GM23338 (cell line): ENCODE data around the gene MUC5B. TPM values are rescaled to one million over a fixed set of nuclear protein-coding genes. Genes with fewer than 3 reads are reported as not detected.

ENCODE experiments used
- ATAC-seq: fragments of 200-7000 bp; cut with Tn5 transposase; 3 replicates; pipeline ENCODE4 v1.9.1; 2020
- DNase-seq: peaks from one replicate; pipeline ENCODE4 v3.0.0-alpha.2; 2015; ENCODE audit warnings: low spot score
- H2AFZ ChIP-seq: fragments of 200-600 bp; sonication (generic); 2 replicates; pipeline ENCODE4 v1.8.0; 2016; ENCODE audit warnings: antibody characterized with exemption, mild to moderate bottlenecking, moderate library complexity
- H3F3A ChIP-seq: fragments of 200-600 bp; sonication (generic); replicated peaks from 2 replicates; pipeline ENCODE4 v1.8.0; 2017; ENCODE audit warnings: antibody characterized with exemption, mixed run types, low read depth
- H3K27ac ChIP-seq: fragments of 200-600 bp; sonication (generic); 2 replicates; pipeline ENCODE4 v1.6.1; 2016; ENCODE audit warnings: low read depth
- H3K27me3 ChIP-seq: fragments of 200-600 bp; sonication (generic); 2 replicates; pipeline ENCODE4 v1.8.0; 2016; ENCODE audit warnings: mild to moderate bottlenecking, mixed run types, moderate library complexity; ENCODE audit not compliant: insufficient read depth
- H3K36me3 ChIP-seq: fragments of 200-600 bp; sonication (generic); 2 replicates; pipeline ENCODE4 v1.8.0; 2016; ENCODE audit warnings: mild to moderate bottlenecking; ENCODE audit not compliant: insufficient read depth
- H3K4me1 ChIP-seq: fragments of 200-600 bp; sonication (generic); 2 replicates; pipeline ENCODE4 v1.8.0; 2016; ENCODE audit warnings: mild to moderate bottlenecking, moderate library complexity; ENCODE audit not compliant: insufficient read depth
- H3K4me2 ChIP-seq: fragments of 200-600 bp; sonication (generic); 2 replicates; pipeline ENCODE4 v1.7.1; 2017; ENCODE audit warnings: mixed run types
- H3K4me3 ChIP-seq: fragments of 200-600 bp; sonication (generic); 2 replicates; pipeline ENCODE4 v1.6.1; 2016; ENCODE audit warnings: mixed run types
- H3K79me2 ChIP-seq: fragments of 200-600 bp; sonication (generic); replicated peaks from 2 replicates; pipeline ENCODE4 v1.8.0; 2017; ENCODE audit warnings: mild to moderate bottlenecking; ENCODE audit not compliant: insufficient read depth
- H3K9me2 ChIP-seq: fragments of 200-600 bp; sonication (generic); 2 replicates; pipeline ENCODE4 v1.8.0; 2017; ENCODE audit not compliant: insufficient read depth
- H4K20me1 ChIP-seq: fragments of 200-600 bp; sonication (generic); replicated peaks from 2 replicates; pipeline ENCODE4 v1.8.0; 2017; ENCODE audit warnings: mild to moderate bottlenecking; ENCODE audit not compliant: insufficient read depth
- H3K27ac Mint-ChIP-seq: 2 replicates; pipeline ENCODE4 v1.8.0; 2020; ENCODE audit warnings: inconsistent platforms, mild to moderate bottlenecking, moderate library complexity, mixed read lengths
- H3K27me3 Mint-ChIP-seq: 3 replicates; pipeline ENCODE4 v1.8.0; 2022; ENCODE audit warnings: low read depth, mild to moderate bottlenecking, moderate library complexity, mixed read lengths, inconsistent platforms; ENCODE audit not compliant: insufficient read depth, poor library complexity
- H3K36me3 Mint-ChIP-seq: 3 replicates; pipeline ENCODE4 v1.8.0; 2021; ENCODE audit warnings: low read depth, mild to moderate bottlenecking, inconsistent platforms, moderate library complexity, mixed read lengths
- H3K4me1 Mint-ChIP-seq: 3 replicates; pipeline ENCODE4 v1.8.0; 2020; ENCODE audit warnings: mild to moderate bottlenecking, inconsistent platforms, mixed read lengths
- H3K4me3 Mint-ChIP-seq: 3 replicates; pipeline ENCODE4 v1.8.0; 2021; ENCODE audit warnings: moderate library complexity, mild to moderate bottlenecking, inconsistent platforms, mixed read lengths
- H3K9me3 Mint-ChIP-seq: 3 replicates; pipeline ENCODE4 v1.8.0; 2020; ENCODE audit warnings: moderate library complexity, mild to moderate bottlenecking, inconsistent platforms, mixed read lengths
- CREB1 ChIP-seq: fragments of 250-450 bp; sonication (Bioruptor Pico); IDR thresholded peaks from 2 replicates; pipeline ENCODE4 v1.5.0; 2020; ENCODE audit warnings: low read depth, mild to moderate bottlenecking, moderate library complexity
- EZH2 ChIP-seq: fragments of 200-600 bp; sonication (generic); IDR thresholded peaks from one replicate; pipeline ENCODE4 v1.8.0; 2017; ENCODE audit warnings: antibody characterized with exemption, mild to moderate bottlenecking, low read depth; ENCODE audit not compliant: unreplicated experiment
- JUNB ChIP-seq: IDR thresholded peaks from one replicate; pipeline ENCODE4 v1.6.1; 2016; ENCODE audit warnings: antibody characterized with exemption; ENCODE audit not compliant: unreplicated experiment
- NANOG ChIP-seq: IDR thresholded peaks from 2 replicates; pipeline ENCODE4 v1.6.1; 2016; ENCODE audit warnings: antibody characterized with exemption, borderline replicate concordance
- POLR2AphosphoS5 ChIP-seq: IDR thresholded peaks from 2 replicates; pipeline ENCODE4 v1.6.1; 2016; ENCODE audit warnings: antibody characterized with exemption, low read depth
- STAT1 ChIP-seq: IDR thresholded peaks from one replicate; pipeline ENCODE4 v1.6.1; 2016; ENCODE audit warnings: antibody characterized with exemption; ENCODE audit not compliant: unreplicated experiment
- ZNF114 ChIP-seq: fragments of 250-450 bp; sonication (Bioruptor Pico); IDR thresholded peaks from 2 replicates; pipeline ENCODE4 v1.5.0; 2020; ENCODE audit warnings: mild to moderate bottlenecking, moderate library complexity
- ZNF331 ChIP-seq: fragments of 250-450 bp; sonication (Bioruptor Pico); IDR thresholded peaks from 2 replicates; pipeline ENCODE4 v1.5.0; 2020; ENCODE audit warnings: low read depth, mild to moderate bottlenecking, moderate library complexity
- polyA plus RNA-seq: library from polyadenylated mRNA; unstranded; fragments of >200 nt; fragmentation: Nextera tagmentation; extraction: Ambion mirVana; gene quantifications from 2 replicates; pipeline ENCODE4 v1.2.1, GENCODE V29; 2016
- total RNA-seq: library from RNA; depleted of rRNA; stranded (reverse); fragments of >200 nt; shearing (Covaris generic); gene quantifications from 2 replicates; pipeline ENCODE4 v1.2.3, GENCODE V29; 2014
- TF ChIP-seq, protein P1 (sequence below): IDR thresholded peaks from 2 replicates; pipeline ENCODE4 v1.6.1; 2016; ENCODE audit warnings: antibody characterized with exemption
- TF ChIP-seq, protein P2 (sequence below): IDR thresholded peaks from one replicate; pipeline ENCODE4 v1.6.1; 2018; ENCODE audit warnings: antibody characterized with exemption; ENCODE audit not compliant: unreplicated experiment
- TF ChIP-seq, protein P3 (sequence below), 2 experiments: fragments of 200-600 bp in 1 of 2; sonication (generic) in 1 of 2; conservative IDR thresholded peaks; 2 replicates each; pipeline versions ENCODE4 v1.5.1 to v1.6.1; 2016 to 2017; ENCODE audit warnings: antibody characterized with exemption in 2 of 2, low read depth in 2 of 2, mild to moderate bottlenecking in 2 of 2, moderate library complexity in 1 of 2

MUC5B gene
- total and polyA plus RNA-seq, 2 experiments from 2014 or later, result 0.18 to 0.90 TPM

DNA sequence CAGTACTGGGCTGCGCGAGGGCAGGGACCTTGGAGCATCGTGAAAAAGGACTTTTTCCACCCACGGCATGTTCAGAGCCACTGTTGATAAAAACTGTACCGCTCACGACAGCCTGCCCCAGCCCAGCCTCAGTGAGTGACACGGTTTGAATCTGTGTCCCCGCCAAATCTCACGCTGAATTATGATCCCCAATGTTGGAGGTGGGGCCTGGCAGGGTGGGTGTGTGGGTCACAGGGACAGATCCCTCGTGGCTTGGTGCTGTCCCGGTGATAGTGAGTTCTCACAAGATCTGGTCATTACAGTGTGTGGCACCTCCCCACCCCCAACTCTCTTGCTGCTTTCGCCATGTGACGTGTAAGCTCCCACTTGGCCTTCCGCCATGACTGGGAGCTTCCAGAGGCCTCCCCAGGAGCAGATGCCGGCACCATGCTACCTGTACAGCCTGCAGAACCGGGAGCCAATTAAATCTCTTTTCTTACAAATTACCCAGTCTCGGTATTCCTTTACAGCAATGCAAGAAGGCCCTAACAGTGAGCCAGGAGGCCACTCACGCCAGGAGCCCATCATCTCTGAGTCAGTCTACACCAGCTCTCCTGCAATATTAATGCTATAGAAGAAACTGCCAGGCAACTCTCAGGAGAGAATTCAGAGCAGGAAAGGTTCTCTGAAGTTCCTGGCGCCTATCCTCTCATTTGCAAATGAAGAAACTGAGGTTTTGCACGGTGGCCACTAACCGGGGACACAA lies 85.3 kb downstream of the MUC5B start:
- Mint-ChIP-seq H3K9me3 (peaks cover 13% of the 10 kb centered on the region; the same call in 2 of the 3 replicates), H3K27me3 (peaks cover 18% of the 10 kb centered on the region), H3K27ac (no peak overlapping the region), H3K4me3 (peak overlapping the region; percentile 66), H3K36me3 (peaks cover 9% of the 10 kb centered on the region), H3K4me1 (peaks cover 18% of the 10 kb centered on the region)
- no peak for ATAC-seq
- Histone ChIP-seq H3K79me2 (peaks cover 44% of the 10 kb centered on the region), H3K27ac (no peak overlapping the region), H2AFZ (no peak overlapping the region), H4K20me1 (peaks cover 5% of the 10 kb centered on the region; the same call in 1 of the 2 replicates), H3F3A (no peaks in the 10 kb centered on the region), H3K9me2 (no peaks in the 10 kb centered on the region), H3K36me3 (no peaks in the 10 kb centered on the region), H3K4me2 (peak overlapping the region; percentile 77), H3K4me1 (peaks cover 5% of the 10 kb centered on the region; the same call in 1 of the 2 replicates), H3K27me3 (no peaks in the 10 kb centered on the region; the same call in 1 of the 2 replicates), H3K4me3 (peak overlapping the region; percentile 66)
- no peak for DNase-seq
- no peak for TF ChIP-seq ZNF331 (CRISPR knock-in tag)
- TF ChIP-seq STAT1, result no peak
- no peak for TF ChIP-seq CREB1 (CRISPR knock-in tag)
- no peak for TF ChIP-seq ZNF114
- TF ChIP-seq, protein P1, sequence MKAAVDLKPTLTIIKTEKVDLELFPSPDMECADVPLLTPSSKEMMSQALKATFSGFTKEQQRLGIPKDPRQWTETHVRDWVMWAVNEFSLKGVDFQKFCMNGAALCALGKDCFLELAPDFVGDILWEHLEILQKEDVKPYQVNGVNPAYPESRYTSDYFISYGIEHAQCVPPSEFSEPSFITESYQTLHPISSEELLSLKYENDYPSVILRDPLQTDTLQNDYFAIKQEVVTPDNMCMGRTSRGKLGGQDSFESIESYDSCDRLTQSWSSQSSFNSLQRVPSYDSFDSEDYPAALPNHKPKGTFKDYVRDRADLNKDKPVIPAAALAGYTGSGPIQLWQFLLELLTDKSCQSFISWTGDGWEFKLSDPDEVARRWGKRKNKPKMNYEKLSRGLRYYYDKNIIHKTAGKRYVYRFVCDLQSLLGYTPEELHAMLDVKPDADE, result no peak
- no peak for TF ChIP-seq EZH2
- TF ChIP-seq JUNB, result no peak

DNA sequence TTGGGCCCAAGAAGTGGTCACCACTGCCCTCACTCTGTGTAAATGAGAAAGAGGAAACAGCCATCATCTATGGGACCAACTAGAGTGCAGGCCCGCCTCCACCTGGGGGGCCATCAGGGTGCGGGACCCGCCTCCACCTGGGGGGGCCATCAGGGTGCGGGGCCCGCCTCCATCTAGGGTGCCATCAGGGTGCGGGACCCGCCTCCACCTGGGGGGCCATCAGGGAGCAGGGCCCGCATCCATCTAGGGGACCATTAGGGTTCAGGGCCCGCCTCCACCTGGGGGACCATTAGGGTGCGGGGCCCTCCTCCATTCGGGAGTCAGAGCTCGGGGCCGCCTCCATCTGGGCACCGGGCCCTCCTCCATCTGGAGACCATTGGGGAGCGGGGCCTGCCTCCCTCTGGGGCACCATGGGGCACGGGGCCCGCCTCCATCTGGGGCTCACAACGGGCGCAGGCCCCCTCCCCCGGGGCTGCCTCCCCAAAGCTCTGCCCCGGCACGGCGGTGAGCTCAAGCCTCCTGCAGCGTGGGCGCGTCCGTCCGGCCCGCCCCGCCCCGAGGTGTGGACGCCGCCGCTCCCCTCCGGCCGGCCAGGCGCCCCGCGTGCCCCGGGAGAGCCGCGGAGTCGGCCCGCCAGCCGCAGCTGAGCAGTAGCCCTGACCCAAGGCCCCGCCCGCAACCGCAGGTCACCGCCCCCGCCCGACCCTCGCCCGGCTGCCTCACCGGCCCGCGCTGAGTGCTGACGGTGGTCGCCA lies 86.1 kb downstream of the MUC5B start:
- peaks cover 16% of the 10 kb centered on the region for H3K27me3 Mint-ChIP-seq
- Histone ChIP-seq H3K27me3 (no peaks in the 10 kb centered on the region; the same call in 1 of the 2 replicates), H3K79me2 (peaks cover 37% of the 10 kb centered on the region), H3K4me2 (peak overlapping the region; percentile 77), H4K20me1 (peaks cover 5% of the 10 kb centered on the region; the same call in 1 of the 2 replicates), H2AFZ (no peak overlapping the region), H3K36me3 (no peaks in the 10 kb centered on the region), H3K27ac (no peak overlapping the region), H3F3A (no peaks in the 10 kb centered on the region), H3K4me1 (peaks cover 5% of the 10 kb centered on the region; the same call in 1 of the 2 replicates), H3K9me2 (no peaks in the 10 kb centered on the region), H3K4me3 (peak overlapping the region; percentile 66)
- H3K4me3 Mint-ChIP-seq, result peak overlapping the region; percentile 66
- H3K27ac Mint-ChIP-seq, result no peak overlapping the region
- peak; percentile 27 for DNase-seq
- peaks cover 9% of the 10 kb centered on the region for H3K36me3 Mint-ChIP-seq
- H3K9me3 Mint-ChIP-seq, result peaks cover 13% of the 10 kb centered on the region; the same call in 2 of the 3 replicates
- peaks cover 14% of the 10 kb centered on the region for H3K4me1 Mint-ChIP-seq
- TF ChIP-seq JUNB (no peak), ZNF331 (CRISPR knock-in tag) (no peak), POLR2AphosphoS5 (no peak), NANOG (no peak)
- TF ChIP-seq, protein P2, sequence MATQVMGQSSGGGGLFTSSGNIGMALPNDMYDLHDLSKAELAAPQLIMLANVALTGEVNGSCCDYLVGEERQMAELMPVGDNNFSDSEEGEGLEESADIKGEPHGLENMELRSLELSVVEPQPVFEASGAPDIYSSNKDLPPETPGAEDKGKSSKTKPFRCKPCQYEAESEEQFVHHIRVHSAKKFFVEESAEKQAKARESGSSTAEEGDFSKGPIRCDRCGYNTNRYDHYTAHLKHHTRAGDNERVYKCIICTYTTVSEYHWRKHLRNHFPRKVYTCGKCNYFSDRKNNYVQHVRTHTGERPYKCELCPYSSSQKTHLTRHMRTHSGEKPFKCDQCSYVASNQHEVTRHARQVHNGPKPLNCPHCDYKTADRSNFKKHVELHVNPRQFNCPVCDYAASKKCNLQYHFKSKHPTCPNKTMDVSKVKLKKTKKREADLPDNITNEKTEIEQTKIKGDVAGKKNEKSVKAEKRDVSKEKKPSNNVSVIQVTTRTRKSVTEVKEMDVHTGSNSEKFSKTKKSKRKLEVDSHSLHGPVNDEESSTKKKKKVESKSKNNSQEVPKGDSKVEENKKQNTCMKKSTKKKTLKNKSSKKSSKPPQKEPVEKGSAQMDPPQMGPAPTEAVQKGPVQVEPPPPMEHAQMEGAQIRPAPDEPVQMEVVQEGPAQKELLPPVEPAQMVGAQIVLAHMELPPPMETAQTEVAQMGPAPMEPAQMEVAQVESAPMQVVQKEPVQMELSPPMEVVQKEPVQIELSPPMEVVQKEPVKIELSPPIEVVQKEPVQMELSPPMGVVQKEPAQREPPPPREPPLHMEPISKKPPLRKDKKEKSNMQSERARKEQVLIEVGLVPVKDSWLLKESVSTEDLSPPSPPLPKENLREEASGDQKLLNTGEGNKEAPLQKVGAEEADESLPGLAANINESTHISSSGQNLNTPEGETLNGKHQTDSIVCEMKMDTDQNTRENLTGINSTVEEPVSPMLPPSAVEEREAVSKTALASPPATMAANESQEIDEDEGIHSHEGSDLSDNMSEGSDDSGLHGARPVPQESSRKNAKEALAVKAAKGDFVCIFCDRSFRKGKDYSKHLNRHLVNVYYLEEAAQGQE, result no peak
- TF ChIP-seq, protein P3, sequence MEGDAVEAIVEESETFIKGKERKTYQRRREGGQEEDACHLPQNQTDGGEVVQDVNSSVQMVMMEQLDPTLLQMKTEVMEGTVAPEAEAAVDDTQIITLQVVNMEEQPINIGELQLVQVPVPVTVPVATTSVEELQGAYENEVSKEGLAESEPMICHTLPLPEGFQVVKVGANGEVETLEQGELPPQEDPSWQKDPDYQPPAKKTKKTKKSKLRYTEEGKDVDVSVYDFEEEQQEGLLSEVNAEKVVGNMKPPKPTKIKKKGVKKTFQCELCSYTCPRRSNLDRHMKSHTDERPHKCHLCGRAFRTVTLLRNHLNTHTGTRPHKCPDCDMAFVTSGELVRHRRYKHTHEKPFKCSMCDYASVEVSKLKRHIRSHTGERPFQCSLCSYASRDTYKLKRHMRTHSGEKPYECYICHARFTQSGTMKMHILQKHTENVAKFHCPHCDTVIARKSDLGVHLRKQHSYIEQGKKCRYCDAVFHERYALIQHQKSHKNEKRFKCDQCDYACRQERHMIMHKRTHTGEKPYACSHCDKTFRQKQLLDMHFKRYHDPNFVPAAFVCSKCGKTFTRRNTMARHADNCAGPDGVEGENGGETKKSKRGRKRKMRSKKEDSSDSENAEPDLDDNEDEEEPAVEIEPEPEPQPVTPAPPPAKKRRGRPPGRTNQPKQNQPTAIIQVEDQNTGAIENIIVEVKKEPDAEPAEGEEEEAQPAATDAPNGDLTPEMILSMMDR (conservative IDR thresholded peaks at IDR 0.05; ENCODE audit: low read depth in 2 of 2), result no peak
- peak; percentile 75 for ATAC-seq
